Stimulated activated CD8-positive, alpha-beta memory T cell treated with anti-CD3 and anti-CD28 coated beads, Interleukin-12 subunit alpha, Interleukin-12 subunit beta, amount 100 ng/mL, for 1 hour (primary cell): Measurements from ENCODE around the gene GMFB.

Experiments
- DNase-seq: peaks from one replicate; pipeline ENCODE4 v3.0.0-alpha.2; 2020; ENCODE audit warnings: low read depth

GMFB gene

GRCh38 chr14:54425537-54426274 lies 63.1 kb downstream of the GMFB start:
- DNase-seq: no peak

- no peak for DNase-seq
Measured at GRCh38 chr14:54425068-54425467, 63.7 kb downstream of the GMFB start.
